Mononuclear cell (primary cell): ENCODE results near the gene KRTAP10-3. TPM values are rescaled to one million over a fixed set of nuclear protein-coding genes. Genes with fewer than 3 reads are reported as not detected.
"Not testable (repeated sequence)": the region's sequence is repeated elsewhere in the genome, so short reads cannot be mapped to it uniquely, and the experiment has no call there.

Experiments
- H3K27me3 ChIP-seq: 2 replicates; pipeline ENCODE4 v1.6.0; 2011; ENCODE audit warnings: low read length, control low read depth; ENCODE audit not compliant: insufficient read depth
- H3K4me1 ChIP-seq: 2 replicates; pipeline ENCODE4 v1.5.1; 2011; ENCODE audit warnings: mild to moderate bottlenecking, low read length, control low read depth; ENCODE audit not compliant: insufficient read depth
- H3K4me3 ChIP-seq: 2 replicates; pipeline ENCODE4 v1.5.1; 2011; ENCODE audit warnings: mild to moderate bottlenecking, low read length, moderate library complexity
- H3K9me3 ChIP-seq: 2 replicates; pipeline ENCODE4 v1.5.1; 2011; ENCODE audit warnings: low read depth, mild to moderate bottlenecking, control low read depth, low read length
- total RNA-seq: library from RNA; depleted of rRNA; stranded (reverse); fragments of >200 nt; gene quantifications from one replicate; pipeline ENCODE4 v1.2.3, GENCODE V29; 2012

Gene KRTAP10-3
- total RNA-seq, 1 donor = not detected

- Histone ChIP-seq H3K4me1 (no peaks in the 10 kb centered on the region), H3K9me3 (no peaks in the 10 kb centered on the region), H3K27me3 (no peaks in the 10 kb centered on the region), H3K4me3 (no peak overlapping the region)
Observed at GRCh38 chr21:44593598-44594405, 35.2 kb upstream of the KRTAP10-3 start.

GRCh38 chr21:44592446-44593311, 34.1 kb upstream of the KRTAP10-3 start, which contains the start of gene KRTAP10-6:
TSS of gene KRTAP10-6 (minus strand) at chr21:44592505. CDS start at chr21:44592484, 21 bp downstream.
- Histone ChIP-seq H3K27me3 (no peaks in the 10 kb centered on the region), H3K4me3 (no peak within 1 kb of the TSS), H3K4me1 (no peaks in the 10 kb centered on the region), H3K9me3 (no peaks in the 10 kb centered on the region)

DNA sequence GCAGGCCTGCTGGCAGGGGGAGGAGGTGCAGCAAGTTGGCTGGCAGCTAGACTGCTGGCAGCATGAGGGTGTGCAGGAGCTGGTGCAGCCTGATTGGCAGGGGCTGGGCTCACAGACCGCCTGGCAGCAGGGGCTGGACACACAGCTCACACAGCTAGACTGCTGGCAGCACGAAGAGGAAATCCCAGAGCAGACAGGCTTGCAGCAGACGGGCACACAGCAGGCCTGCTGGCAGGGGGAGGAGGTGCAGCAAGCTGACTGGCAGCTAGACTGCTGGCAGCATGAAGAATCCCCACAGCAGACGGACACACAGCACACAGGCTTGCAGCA, 33.2 kb upstream of the KRTAP10-3 start:
- H3K27me3 ChIP-seq, H3K4me3 ChIP-seq, H3K4me1 ChIP-seq, H3K9me3 ChIP-seq: not testable (repeated sequence)

GRCh38 chr21:44590897-44591800, 32.6 kb upstream of the KRTAP10-3 start:
- not testable (repeated sequence) for H3K9me3 ChIP-seq, H3K4me3 ChIP-seq, H3K27me3 ChIP-seq, H3K4me1 ChIP-seq

GRCh38 chr21:44590311-44590721, 31.7 kb upstream of the KRTAP10-3 start:
- Histone ChIP-seq H3K4me1 (no peaks in the 10 kb centered on the region), H3K27me3 (peaks cover 3% of the 10 kb centered on the region), H3K4me3 (no peak overlapping the region), H3K9me3 (no peaks in the 10 kb centered on the region)

DNA sequence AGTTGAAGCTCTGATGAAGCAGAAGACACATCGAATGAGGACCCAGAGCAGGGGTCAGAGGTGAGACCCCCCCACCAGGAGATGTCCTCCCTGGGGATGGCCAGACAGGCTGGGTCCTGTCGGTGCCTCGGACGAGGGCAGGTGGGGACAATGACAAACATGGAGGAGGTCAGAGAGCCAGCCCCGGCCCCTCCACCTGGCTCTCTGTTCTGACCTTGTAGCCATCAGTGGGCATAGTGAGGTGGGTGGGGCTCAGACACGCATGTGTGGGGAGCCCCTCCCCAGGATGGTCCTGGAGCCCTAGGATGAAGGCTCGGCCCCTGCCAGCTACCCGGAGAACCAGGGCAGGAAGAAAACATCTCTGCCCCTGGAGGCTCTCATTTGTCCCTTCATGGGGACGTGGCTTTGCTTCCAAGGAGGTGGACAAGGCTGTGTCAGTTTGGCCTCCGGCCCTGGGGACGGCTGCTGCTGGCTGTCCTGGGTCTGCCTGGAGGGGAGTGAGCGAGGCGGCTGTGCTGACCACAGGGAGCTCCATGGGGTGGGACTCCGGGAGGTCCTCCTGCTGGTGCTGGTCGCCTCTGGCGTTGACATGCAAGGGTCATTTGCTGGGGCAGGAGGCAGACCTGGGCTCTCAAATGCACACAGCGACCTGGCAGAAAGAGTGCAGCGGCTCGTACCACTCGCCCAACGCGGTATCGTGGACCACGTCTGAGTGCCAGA, 31.2 kb upstream of the KRTAP10-3 start:
- H3K4me1 ChIP-seq = no peaks in the 10 kb centered on the region
- H3K9me3 ChIP-seq = no peaks in the 10 kb centered on the region
- peaks cover 4% of the 10 kb centered on the region for H3K27me3 ChIP-seq
- H3K4me3 ChIP-seq = no peak overlapping the region

DNA sequence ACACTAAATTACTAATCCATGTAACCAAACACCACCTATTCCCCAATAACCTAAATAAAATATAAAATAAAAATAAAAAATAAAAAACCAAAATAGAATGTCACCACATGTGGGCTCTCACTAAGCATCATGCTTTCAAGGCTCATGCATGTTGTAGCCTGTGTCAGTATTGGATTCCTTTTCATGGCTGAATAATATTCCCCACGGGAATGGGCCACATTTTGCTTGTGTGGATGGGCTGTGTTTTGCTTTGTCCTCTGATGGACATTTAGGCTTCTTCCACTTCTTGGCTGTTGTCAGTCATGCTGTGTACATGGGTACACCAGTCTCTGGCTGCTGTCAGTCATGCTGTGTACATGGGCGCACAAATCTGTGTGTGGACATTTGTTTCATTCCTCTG, 30.5 kb upstream of the KRTAP10-3 start:
- H3K4me3 ChIP-seq = no peak overlapping the region
- no peaks in the 10 kb centered on the region for H3K4me1 ChIP-seq
- peaks cover 7% of the 10 kb centered on the region for H3K27me3 ChIP-seq
- H3K9me3 ChIP-seq = no peaks in the 10 kb centered on the region

- peaks cover 7% of the 10 kb centered on the region for H3K27me3 ChIP-seq
- no peaks in the 10 kb centered on the region for H3K9me3 ChIP-seq
- H3K4me3 ChIP-seq = no peak overlapping the region
- no peaks in the 10 kb centered on the region for H3K4me1 ChIP-seq
Observed at GRCh38 chr21:44585892-44586291, 27.3 kb upstream of the KRTAP10-3 start.

GRCh38 chr21:44583800-44584147, 25.2 kb upstream of the KRTAP10-3 start:
- no peak overlapping the region for H3K4me3 ChIP-seq
- H3K9me3 ChIP-seq = no peaks in the 10 kb centered on the region
- H3K27me3 ChIP-seq = peaks cover 7% of the 10 kb centered on the region
- no peaks in the 10 kb centered on the region for H3K4me1 ChIP-seq

- Histone ChIP-seq H3K9me3 (no peaks in the 10 kb centered on the region), H3K27me3 (peaks cover 7% of the 10 kb centered on the region)
Observed at GRCh38 chr21:44583089-44583799, 24.6 kb upstream of the KRTAP10-3 start.

DNA sequence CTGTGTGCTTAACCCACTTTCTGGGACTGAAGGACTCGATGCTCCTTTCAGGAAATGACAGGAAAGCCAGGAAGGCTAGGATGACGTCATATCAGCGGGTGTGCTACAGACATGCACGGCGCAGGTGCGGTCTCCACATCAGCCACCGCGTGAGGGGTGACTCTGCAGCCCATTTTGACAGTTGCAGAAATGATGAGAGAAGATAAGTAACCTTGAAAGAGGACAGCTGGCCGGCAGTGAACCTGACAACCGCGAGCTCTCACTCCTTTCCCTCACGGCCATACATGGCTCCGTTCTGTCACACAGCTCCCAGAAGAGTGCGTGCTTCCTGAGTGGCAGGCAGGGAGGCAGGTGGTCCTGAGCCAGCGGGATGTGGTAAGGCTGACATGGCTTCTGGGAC, 23.5 kb upstream of the KRTAP10-3 start:
- Histone ChIP-seq H3K9me3 (no peaks in the 10 kb centered on the region), H3K27me3 (peaks cover 7% of the 10 kb centered on the region), H3K4me3 (no peak overlapping the region), H3K4me1 (no peaks in the 10 kb centered on the region)

More at GRCh38 chr21:44583089-44583799, 24.6 kb upstream of the KRTAP10-3 start:
- Histone ChIP-seq H3K4me3 (no peak overlapping the region), H3K4me1 (no peaks in the 10 kb centered on the region)

DNA sequence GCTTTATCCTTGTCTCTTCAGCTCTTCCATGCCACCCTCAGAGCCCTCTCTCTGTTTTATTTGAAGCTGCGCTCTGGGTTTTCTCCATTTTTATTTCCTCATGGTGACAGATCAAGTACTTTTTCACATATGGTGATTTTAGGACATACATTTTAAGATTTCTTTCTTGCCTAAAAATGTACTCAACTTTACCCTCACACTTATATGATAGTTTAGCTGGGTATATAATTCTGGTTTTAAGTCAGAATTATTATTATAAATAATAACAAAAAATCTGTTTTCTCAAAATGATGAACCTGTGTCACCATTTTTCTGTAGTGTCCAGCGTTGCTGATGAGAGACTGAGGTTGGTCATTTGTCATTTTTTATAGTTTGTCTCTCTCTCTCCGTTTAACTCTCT, 22.6 kb upstream of the KRTAP10-3 start:
- Histone ChIP-seq H3K27me3 (peaks cover 7% of the 10 kb centered on the region), H3K4me1 (no peaks in the 10 kb centered on the region), H3K9me3 (no peaks in the 10 kb centered on the region), H3K4me3 (no peak overlapping the region)

GRCh38 chr21:44580231-44580821, 21.7 kb upstream of the KRTAP10-3 start, which contains the start of gene KRTAP10-5:
TSS of gene KRTAP10-5 (minus strand) at chr21:44580604. CDS start at chr21:44580578, 26 bp downstream.
- H3K9me3 ChIP-seq, H3K4me1 ChIP-seq: not testable (repeated sequence)

More at GRCh38 chr21:44580231-44580821, 21.7 kb upstream of the KRTAP10-3 start, which contains the start of gene KRTAP10-5:
- not testable (repeated sequence) for H3K27me3 ChIP-seq, H3K4me3 ChIP-seq
